Loucy (cell line): ENCODE results near the gene SPI1.

Source experiments
- H2AFZ ChIP-seq: fragments of 200-600 bp; sonication (generic); 2 replicates; pipeline ENCODE4 v1.6.0; 2016; ENCODE audit warnings: antibody characterized with exemption, mild to moderate bottlenecking, low read length, moderate library complexity
- H3F3A ChIP-seq: fragments of 200-600 bp; 2 replicates; pipeline ENCODE4 v1.6.0; 2016; ENCODE audit warnings: antibody characterized with exemption, low read depth, mild to moderate bottlenecking
- H3K27me3 ChIP-seq: fragments of 200-600 bp; sonication (generic); 2 replicates; pipeline ENCODE4 v1.6.1; 2014; ENCODE audit warnings: low read length, mild to moderate bottlenecking; ENCODE audit not compliant: insufficient read depth, poor library complexity, severe bottlenecking
- H3K36me3 ChIP-seq: fragments of 200-600 bp; sonication (generic); 2 replicates; pipeline ENCODE4 v1.6.1; 2016; ENCODE audit warnings: low read length; ENCODE audit not compliant: insufficient read depth
- H3K4me1 ChIP-seq: fragments of 200-600 bp; sonication (generic); 2 replicates; pipeline ENCODE4 v1.5.1; 2014; ENCODE audit warnings: low read length, mild to moderate bottlenecking; ENCODE audit not compliant: insufficient read depth, poor library complexity, severe bottlenecking
- H3K4me2 ChIP-seq: fragments of 200-600 bp; sonication (generic); 2 replicates; pipeline ENCODE4 v1.6.0; 2014; ENCODE audit warnings: antibody characterized with exemption, low read length, low read depth, mild to moderate bottlenecking; ENCODE audit not compliant: poor library complexity, severe bottlenecking
- H3K4me3 ChIP-seq: fragments of 200-600 bp; sonication (generic); 2 replicates; pipeline ENCODE4 v1.5.1; 2014; ENCODE audit warnings: low read length, mild to moderate bottlenecking, mixed read lengths; ENCODE audit not compliant: poor library complexity, severe bottlenecking
- H3K79me2 ChIP-seq: fragments of 200-600 bp; sonication (generic); 2 replicates; pipeline ENCODE4 v1.6.1; 2014; ENCODE audit warnings: low read length; ENCODE audit not compliant: insufficient read depth
- H3K9ac ChIP-seq: fragments of 200-600 bp; sonication (generic); 2 replicates; pipeline ENCODE4 v1.6.0; 2014; ENCODE audit warnings: mild to moderate bottlenecking, low read depth, low read length, moderate library complexity; ENCODE audit not compliant: poor library complexity, severe bottlenecking
- H3K9me2 ChIP-seq: fragments of 200-600 bp; sonication (generic); replicated peaks from 2 replicates; pipeline ENCODE4 v1.6.1; 2016; ENCODE audit warnings: low read depth, low read length, mixed read lengths
- H3K9me3 ChIP-seq: fragments of 200-600 bp; sonication (generic); 2 replicates; pipeline ENCODE4 v1.6.1; 2014; ENCODE audit warnings: mild to moderate bottlenecking, antibody characterized with exemption, low read length, low read depth; ENCODE audit not compliant: insufficient read depth
- H4K20me1 ChIP-seq: fragments of 200-600 bp; sonication (generic); 2 replicates; pipeline ENCODE4 v1.6.0; 2014; ENCODE audit warnings: antibody characterized with exemption, low read length, mild to moderate bottlenecking; ENCODE audit not compliant: insufficient read depth, poor library complexity, severe bottlenecking
- CTCF ChIP-seq: fragments of 200-600 bp; sonication (generic); conservative IDR thresholded peaks from 2 replicates; pipeline ENCODE4 v1.5.1; 2014; ENCODE audit warnings: mild to moderate bottlenecking, antibody characterized with exemption, low read length
- EZH2phosphoT487 ChIP-seq: fragments of 200-600 bp; IDR thresholded peaks from 2 replicates; pipeline ENCODE4 v1.6.1; 2018; ENCODE audit warnings: antibody characterized with exemption, mild to moderate bottlenecking, moderate library complexity, borderline replicate concordance

The SPI1 gene

GRCh38 chr11:47366020-47366490 lies 12.3 kb downstream of the SPI1 start:
- Histone ChIP-seq H3K4me3 (no peak overlapping the region), H3K79me2 (no peaks in the 10 kb centered on the region), H4K20me1 (no peaks in the 10 kb centered on the region), H3F3A (no peaks in the 10 kb centered on the region), H3K9ac (no peak overlapping the region), H3K9me2 (no peaks in the 10 kb centered on the region), H3K27me3 (no peaks in the 10 kb centered on the region), H2AFZ (peak overlapping the region; percentile 39; the same call in 1 of the 2 replicates), H3K36me3 (no peaks in the 10 kb centered on the region), H3K4me2 (no peak overlapping the region), H3K4me1 (peaks cover 9% of the 10 kb centered on the region), H3K9me3 (no peaks in the 10 kb centered on the region)
- TF ChIP-seq CTCF (no peak), EZH2phosphoT487 (no peak)

DNA sequence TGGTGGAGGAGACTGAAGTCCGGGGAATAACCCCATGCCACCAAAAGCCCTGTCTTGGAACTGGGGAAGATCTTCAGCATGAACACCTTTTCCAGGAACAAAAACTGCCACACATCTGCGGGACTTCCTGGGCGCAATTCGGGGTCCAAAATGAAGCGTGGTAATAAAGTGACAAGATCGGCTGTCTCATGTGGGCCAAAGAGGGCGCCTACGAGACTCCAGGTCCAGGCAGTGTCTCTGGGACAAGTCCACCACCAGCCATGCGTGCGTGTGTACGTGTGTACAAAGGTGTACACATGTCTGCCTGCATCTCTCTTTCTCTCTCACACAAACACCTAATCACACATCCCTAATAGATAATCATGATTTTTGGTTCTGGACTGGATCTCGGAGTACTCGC lies 16.9 kb downstream of the SPI1 start:
- H2AFZ ChIP-seq: peak overlapping the region; percentile 8; the same call in 1 of the 2 replicates
- no peaks in the 10 kb centered on the region; the same call in 1 of the 2 replicates for H3F3A ChIP-seq
- H4K20me1 ChIP-seq: no peaks in the 10 kb centered on the region
- H3K9me2 ChIP-seq: no peaks in the 10 kb centered on the region
- H3K4me3 ChIP-seq: no peak overlapping the region
- no peaks in the 10 kb centered on the region for H3K9me3 ChIP-seq
- H3K4me2 ChIP-seq: no peak overlapping the region
- no peaks in the 10 kb centered on the region for H3K36me3 ChIP-seq
- H3K9ac ChIP-seq: peak overlapping the region; percentile 52
- no peaks in the 10 kb centered on the region for H3K79me2 ChIP-seq
- no peaks in the 10 kb centered on the region for H3K27me3 ChIP-seq
- TF ChIP-seq CTCF: 0 out of 2 replicates have a peak, but pooled peaks have one; percentile 20
- TF ChIP-seq EZH2phosphoT487: no peak
- peaks cover 39% of the 10 kb centered on the region for H3K4me1 ChIP-seq

DNA sequence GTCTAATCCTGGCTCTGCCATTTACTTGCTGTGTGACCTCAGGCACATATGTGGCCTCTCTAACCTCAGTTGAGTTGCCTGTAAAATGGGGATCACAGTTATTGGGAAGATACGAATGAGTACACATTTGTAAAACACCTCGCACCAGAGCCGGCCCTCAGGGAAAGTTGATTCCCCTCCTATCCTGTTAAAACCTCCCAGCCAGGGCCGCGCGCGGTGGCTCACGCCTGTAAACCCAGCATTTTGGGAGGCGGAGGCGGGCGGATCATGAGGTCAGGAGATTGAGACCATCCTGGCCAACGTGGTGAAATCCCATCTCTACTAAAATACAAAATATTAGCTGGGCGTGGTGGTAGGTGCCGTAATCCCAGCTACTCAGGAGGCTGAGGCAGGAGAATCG lies 18.0 kb downstream of the SPI1 start:
- Histone ChIP-seq H3K4me2 (peak overlapping the region; percentile 52), H3K79me2 (no peaks in the 10 kb centered on the region), H2AFZ (no peak overlapping the region), H3K27me3 (no peaks in the 10 kb centered on the region), H4K20me1 (no peaks in the 10 kb centered on the region), H3K36me3 (no peaks in the 10 kb centered on the region), H3K9me2 (no peaks in the 10 kb centered on the region), H3K9me3 (no peaks in the 10 kb centered on the region), H3F3A (no peaks in the 10 kb centered on the region; the same call in 1 of the 2 replicates), H3K4me3 (peak overlapping the region; percentile 14), H3K9ac (peak overlapping the region; percentile 68), H3K4me1 (peaks cover 39% of the 10 kb centered on the region)
- TF ChIP-seq EZH2phosphoT487: no peak
- TF ChIP-seq CTCF: no peak
